Hepatocyte (in vitro differentiated cells): ENCODE data around the gene TMIE. TPM values are rescaled to one million over a fixed set of nuclear protein-coding genes. Genes with fewer than 3 reads are reported as not detected.

ENCODE experiments used
- DNase-seq: peaks from one replicate; pipeline ENCODE4 v3.0.0-alpha.2; 2016; ENCODE audit warnings: low spot score
- H2AFZ ChIP-seq: fragments of 200-600 bp; sonication (generic); 2 replicates; pipeline ENCODE4 v1.6.0; 2016; ENCODE audit warnings: antibody characterized with exemption, mild to moderate bottlenecking
- H3K27ac ChIP-seq: fragments of 200-600 bp; sonication (generic); 2 replicates; pipeline ENCODE4 v1.5.1; 2016; ENCODE audit warnings: mild to moderate bottlenecking
- H3K27me3 ChIP-seq: fragments of 200-600 bp; sonication (generic); 2 replicates; pipeline ENCODE4 v1.6.1; 2016
- H3K36me3 ChIP-seq: fragments of 200-600 bp; sonication (generic); replicated peaks from 2 replicates; pipeline ENCODE4 v1.5.1; 2016; ENCODE audit warnings: low read depth; ENCODE audit not compliant: insufficient read depth
- H3K4me1 ChIP-seq: fragments of 200-600 bp; sonication (generic); 2 replicates; pipeline ENCODE4 v1.5.1; 2016; ENCODE audit warnings: mild to moderate bottlenecking, moderate library complexity; ENCODE audit not compliant: insufficient read depth
- H3K4me2 ChIP-seq: fragments of 200-600 bp; sonication (generic); 2 replicates; pipeline ENCODE4 v1.6.0; 2016
- H3K4me3 ChIP-seq: fragments of 200-600 bp; sonication (generic); 2 replicates; pipeline ENCODE4 v1.5.1; 2016; ENCODE audit warnings: mild to moderate bottlenecking
- H3K79me2 ChIP-seq: fragments of 200-600 bp; sonication (generic); 2 replicates; pipeline ENCODE4 v1.6.0; 2017; ENCODE audit warnings: mild to moderate bottlenecking
- H3K9me2 ChIP-seq: fragments of 200-600 bp; sonication (generic); replicated peaks from 2 replicates; pipeline ENCODE4 v1.6.0; 2017; ENCODE audit warnings: mild to moderate bottlenecking; ENCODE audit not compliant: insufficient read depth
- H3K9me3 ChIP-seq: fragments of 200-600 bp; sonication (generic); 2 replicates; pipeline ENCODE4 v1.5.1; 2016; ENCODE audit warnings: low read depth, mild to moderate bottlenecking
- H4K20me1 ChIP-seq: fragments of 200-600 bp; sonication (generic); 2 replicates; pipeline ENCODE4 v1.6.0; 2016; ENCODE audit warnings: mild to moderate bottlenecking; ENCODE audit not compliant: insufficient read depth, poor library complexity, severe bottlenecking
- EZH2 ChIP-seq: fragments of 200-600 bp; sonication (generic); IDR thresholded peaks from 2 replicates; pipeline ENCODE4 v1.6.1; 2016; ENCODE audit warnings: antibody characterized with exemption, mild to moderate bottlenecking, borderline replicate concordance
- EZH2phosphoT487 ChIP-seq: fragments of 200-600 bp; sonication (generic); IDR thresholded peaks from one replicate; pipeline ENCODE4 v1.6.1; 2018; ENCODE audit warnings: antibody characterized with exemption, mild to moderate bottlenecking, low read depth, moderate library complexity; ENCODE audit not compliant: unreplicated experiment, severe bottlenecking
- WGBS: methylation state at CpG from one replicate; pipeline ENCODE4 v1.1.6; 2016; ENCODE audit warnings: low lambda C conversion rate; ENCODE audit errors: missing lambda C conversion rate; 5-methylcytosine and 5-hydroxymethylcytosine counted together
- polyA plus RNA-seq: library from polyadenylated mRNA; unstranded; fragments of >200 nt; fragmentation: Nextera tagmentation; extraction: Ambion mirVana; gene quantifications from 2 replicates; pipeline ENCODE4 v1.2.1, GENCODE V29; 2016
- total RNA-seq: library from RNA; depleted of rRNA; stranded (reverse); fragments of >200 nt; gene quantifications from 2 replicates; pipeline ENCODE4 v1.2.3, GENCODE V29; 2014
- TF ChIP-seq, protein P1 (sequence below): fragments of 200-600 bp; sonication (generic); IDR thresholded peaks from 2 replicates; pipeline ENCODE4 v1.5.1; 2016; ENCODE audit warnings: antibody characterized with exemption, mild to moderate bottlenecking; ENCODE audit not compliant: poor library complexity

TMIE gene
- total and polyA plus RNA-seq, 2 experiments from 2014 or later, result 0.37 to 0.51 TPM

DNA sequence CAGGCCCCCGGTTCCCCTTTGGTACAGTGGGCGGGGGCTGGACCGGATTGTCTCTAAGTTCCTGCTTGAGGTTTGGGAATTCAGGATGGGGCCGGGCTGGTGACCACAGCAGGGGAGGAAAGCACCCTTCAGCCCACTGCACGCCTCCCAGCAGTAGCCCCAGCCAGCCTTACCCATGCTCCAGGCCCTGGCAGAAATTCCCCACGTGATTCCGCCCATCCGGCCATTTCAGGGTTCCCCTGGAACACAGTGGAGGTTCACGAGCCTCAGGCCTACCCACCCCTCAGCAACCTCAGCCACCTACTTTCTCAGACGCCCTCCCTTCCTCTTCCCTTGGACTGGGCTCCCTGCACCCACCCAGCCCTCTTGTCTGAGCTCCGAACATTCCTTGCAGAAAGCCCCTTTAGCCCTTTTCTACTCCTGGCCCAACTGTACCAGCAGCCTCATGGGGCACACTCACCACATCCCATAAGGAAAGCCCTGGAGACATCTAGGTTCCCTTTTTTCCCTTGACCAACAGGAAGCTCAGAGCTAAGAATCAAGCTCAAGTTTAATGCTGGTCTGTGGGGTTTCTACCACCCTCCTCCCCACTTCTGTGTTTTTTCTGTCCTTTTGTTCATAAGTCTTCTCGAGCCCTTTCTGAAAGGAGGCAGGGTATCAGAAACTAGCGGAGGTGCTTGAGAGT is 19.2 kb upstream of the TMIE start:
- no peaks in the 10 kb centered on the region for H3K4me1 ChIP-seq
- WGBS, result 84% methylated on average over 13 of the region's 13 CpGs
- H3K79me2 ChIP-seq, result no peaks in the 10 kb centered on the region
- H4K20me1 ChIP-seq, result no peaks in the 10 kb centered on the region
- TF ChIP-seq, protein P1, sequence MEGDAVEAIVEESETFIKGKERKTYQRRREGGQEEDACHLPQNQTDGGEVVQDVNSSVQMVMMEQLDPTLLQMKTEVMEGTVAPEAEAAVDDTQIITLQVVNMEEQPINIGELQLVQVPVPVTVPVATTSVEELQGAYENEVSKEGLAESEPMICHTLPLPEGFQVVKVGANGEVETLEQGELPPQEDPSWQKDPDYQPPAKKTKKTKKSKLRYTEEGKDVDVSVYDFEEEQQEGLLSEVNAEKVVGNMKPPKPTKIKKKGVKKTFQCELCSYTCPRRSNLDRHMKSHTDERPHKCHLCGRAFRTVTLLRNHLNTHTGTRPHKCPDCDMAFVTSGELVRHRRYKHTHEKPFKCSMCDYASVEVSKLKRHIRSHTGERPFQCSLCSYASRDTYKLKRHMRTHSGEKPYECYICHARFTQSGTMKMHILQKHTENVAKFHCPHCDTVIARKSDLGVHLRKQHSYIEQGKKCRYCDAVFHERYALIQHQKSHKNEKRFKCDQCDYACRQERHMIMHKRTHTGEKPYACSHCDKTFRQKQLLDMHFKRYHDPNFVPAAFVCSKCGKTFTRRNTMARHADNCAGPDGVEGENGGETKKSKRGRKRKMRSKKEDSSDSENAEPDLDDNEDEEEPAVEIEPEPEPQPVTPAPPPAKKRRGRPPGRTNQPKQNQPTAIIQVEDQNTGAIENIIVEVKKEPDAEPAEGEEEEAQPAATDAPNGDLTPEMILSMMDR, result no peak
- TF ChIP-seq EZH2, result no peak
- TF ChIP-seq EZH2phosphoT487, result no peak
- H3K4me3 ChIP-seq, result no peak overlapping the region
- H3K9me3 ChIP-seq, result no peaks in the 10 kb centered on the region
- no peak for DNase-seq
- H3K27me3 ChIP-seq, result no peaks in the 10 kb centered on the region
- no peaks in the 10 kb centered on the region for H3K9me2 ChIP-seq
- no peak overlapping the region for H3K4me2 ChIP-seq
- H3K36me3 ChIP-seq, result no peaks in the 10 kb centered on the region
- H2AFZ ChIP-seq, result no peak overlapping the region
- no peak overlapping the region for H3K27ac ChIP-seq

DNA sequence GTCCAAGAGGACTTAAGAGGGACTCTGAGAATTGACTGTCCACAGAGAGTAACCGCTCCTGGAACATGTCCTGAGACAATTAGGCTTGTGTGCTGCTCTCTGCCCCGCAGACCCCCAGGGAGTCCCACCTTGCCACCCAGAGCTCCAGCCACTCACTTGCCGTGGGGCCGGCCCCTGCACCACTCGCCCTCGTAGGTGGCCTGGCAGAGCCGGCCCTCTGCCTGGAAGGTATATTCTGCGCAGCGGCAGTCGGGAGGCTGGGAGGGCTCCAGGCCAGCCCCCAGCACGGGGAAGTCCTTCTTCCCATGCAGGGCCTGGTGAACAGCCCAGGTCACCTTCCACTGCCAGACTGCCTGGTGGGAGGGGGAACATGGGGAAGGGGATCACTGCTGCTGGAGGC is 18.2 kb upstream of the TMIE start:
- no peak for DNase-seq
- Histone ChIP-seq H3K27ac (no peak overlapping the region), H3K4me2 (no peak overlapping the region), H3K27me3 (no peaks in the 10 kb centered on the region), H3K9me2 (no peaks in the 10 kb centered on the region), H2AFZ (no peak overlapping the region), H4K20me1 (no peaks in the 10 kb centered on the region), H3K79me2 (no peaks in the 10 kb centered on the region), H3K9me3 (no peaks in the 10 kb centered on the region), H3K36me3 (no peaks in the 10 kb centered on the region), H3K4me1 (no peaks in the 10 kb centered on the region), H3K4me3 (no peak overlapping the region)
- TF ChIP-seq EZH2, result no peak
- TF ChIP-seq, protein P1, result no peak
- no peak for TF ChIP-seq EZH2phosphoT487
- WGBS, result 89% methylated on average over 11 of the region's 11 CpGs

DNA sequence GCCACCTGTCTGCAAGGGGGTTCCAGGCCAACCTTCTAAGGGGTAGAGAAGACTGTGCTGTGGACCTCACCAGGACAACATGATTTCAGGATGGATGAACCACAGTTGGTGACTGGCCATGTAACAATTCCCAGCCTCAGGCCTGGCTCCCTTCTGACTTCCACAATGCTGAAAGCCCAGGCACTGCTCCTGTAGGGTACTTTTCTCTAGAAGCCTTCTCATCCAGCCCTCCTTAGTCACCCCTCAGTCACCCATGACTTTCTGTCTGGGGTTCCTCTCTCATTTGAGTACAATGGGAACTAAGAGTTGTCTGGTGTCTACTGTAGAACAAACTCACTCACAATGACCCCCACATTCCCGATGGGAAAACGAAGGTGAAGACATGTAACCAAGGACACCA is 16.3 kb upstream of the TMIE start:
- no peaks in the 10 kb centered on the region for H3K9me2 ChIP-seq
- no peak for DNase-seq
- TF ChIP-seq EZH2phosphoT487 (no peak), EZH2 (no peak)
- TF ChIP-seq, protein P1, result no peak
- no peaks in the 10 kb centered on the region for H3K9me3 ChIP-seq
- H2AFZ ChIP-seq, result no peak overlapping the region
- H3K4me3 ChIP-seq, result no peak overlapping the region
- H3K4me2 ChIP-seq, result no peak overlapping the region
- H3K4me1 ChIP-seq, result no peaks in the 10 kb centered on the region
- H3K79me2 ChIP-seq, result no peaks in the 10 kb centered on the region
- H3K27me3 ChIP-seq, result no peaks in the 10 kb centered on the region
- no peaks in the 10 kb centered on the region for H3K36me3 ChIP-seq
- 100% methylated on average over 2 of the region's 2 CpGs for WGBS
- no peak overlapping the region for H3K27ac ChIP-seq
- H4K20me1 ChIP-seq, result no peaks in the 10 kb centered on the region

DNA sequence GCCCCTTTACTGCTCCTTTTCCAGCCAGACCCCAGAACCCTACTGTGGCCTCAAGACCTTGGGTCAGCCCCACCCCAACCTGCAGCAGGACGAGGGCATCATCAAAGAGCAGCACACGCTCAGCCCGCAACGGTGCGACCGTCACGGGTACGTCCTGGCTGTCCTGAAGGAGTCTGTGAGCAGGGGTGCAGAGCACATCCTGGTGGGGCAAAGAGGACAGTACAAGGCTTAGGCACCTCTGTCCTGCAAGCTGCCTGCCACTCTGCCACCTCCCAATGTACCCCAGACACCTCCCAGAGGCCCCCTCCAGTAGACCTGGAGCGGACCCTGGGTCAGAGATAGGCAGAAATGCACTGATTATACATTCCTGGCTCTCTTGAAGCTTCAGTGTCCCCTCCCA is 15.7 kb upstream of the TMIE start:
- WGBS, result 92% methylated on average over 9 of the region's 9 CpGs
- Histone ChIP-seq H3K79me2 (no peaks in the 10 kb centered on the region), H3K4me3 (no peak overlapping the region), H3K4me1 (no peaks in the 10 kb centered on the region), H3K27ac (no peak overlapping the region), H3K27me3 (no peaks in the 10 kb centered on the region), H2AFZ (no peak overlapping the region), H3K4me2 (no peak overlapping the region), H3K9me3 (no peaks in the 10 kb centered on the region), H3K36me3 (no peaks in the 10 kb centered on the region), H4K20me1 (no peaks in the 10 kb centered on the region), H3K9me2 (no peaks in the 10 kb centered on the region)
- TF ChIP-seq EZH2phosphoT487, result no peak
- TF ChIP-seq, protein P1, result no peak
- TF ChIP-seq EZH2, result no peak
- no peak for DNase-seq
